ENCODE measurements around the gene KRTAP10-6.
"Not testable (repeated sequence)": the region's sequence is repeated elsewhere in the genome, so short reads cannot be mapped to it uniquely, and the experiment has no call there.

The KRTAP10-6 gene

GRCh38 chr21:44616591-44616926 is 24.3 kb upstream of the KRTAP10-6 start:
- DNase-seq, result no peak

- DNase-seq, result no peak
Observed at GRCh38 chr21:44615911-44616590, 23.7 kb upstream of the KRTAP10-6 start.

- no peak for DNase-seq
Observed at GRCh38 chr21:44615466-44615865, 23.2 kb upstream of the KRTAP10-6 start.

GRCh38 chr21:44614961-44615391 is 22.7 kb upstream of the KRTAP10-6 start:
- DNase-seq, result no peak

GRCh38 chr21:44614161-44614631 is 21.9 kb upstream of the KRTAP10-6 start:
- DNase-seq, result no peak

- DNase-seq, result no peak
Observed at GRCh38 chr21:44613386-44614155, 21.3 kb upstream of the KRTAP10-6 start.

GRCh38 chr21:44612669-44613229 is 20.4 kb upstream of the KRTAP10-6 start:
- no peak for DNase-seq

- DNase-seq, result no peak
Observed at GRCh38 chr21:44612029-44612486, 19.8 kb upstream of the KRTAP10-6 start, which contains the start of gene KRTAP10-8. KRTAP10-8 (plus strand) TSS chr21:44612079; CDS start chr21:44612101, 22 bp downstream.

- DNase-seq, result no peak
Observed at GRCh38 chr21:44611551-44611950, 19.2 kb upstream of the KRTAP10-6 start.

GRCh38 chr21:44610157-44610843 is 18.0 kb upstream of the KRTAP10-6 start:
- DNase-seq, result not testable (repeated sequence)

GRCh38 chr21:44609193-44609592 is 16.9 kb upstream of the KRTAP10-6 start:
- no peak for DNase-seq

GRCh38 chr21:44606495-44606894 is 14.2 kb upstream of the KRTAP10-6 start:
- DNase-seq, result no peak

- DNase-seq, result no peak
Observed at GRCh38 chr21:44603911-44604310, 11.6 kb upstream of the KRTAP10-6 start.

- DNase-seq, result no peak
Observed at GRCh38 chr21:44603109-44603875, 11.0 kb upstream of the KRTAP10-6 start.

- no peak for DNase-seq
Observed at GRCh38 chr21:44602463-44602850, 10.2 kb upstream of the KRTAP10-6 start.

GRCh38 chr21:44601596-44602462 is 9.5 kb upstream of the KRTAP10-6 start:
- no peak for DNase-seq

GRCh38 chr21:44601091-44601490 is 8.8 kb upstream of the KRTAP10-6 start:
- not testable (repeated sequence) for DNase-seq

GRCh38 chr21:44600118-44600978 is 8.0 kb upstream of the KRTAP10-6 start, which contains the start of gene KRTAP10-7:
KRTAP10-7 (plus strand) TSS chr21:44600597; CDS start chr21:44600622, 25 bp downstream.
- not testable (repeated sequence) for DNase-seq

- no peak for DNase-seq
Observed at GRCh38 chr21:44599264-44600029, 7.1 kb upstream of the KRTAP10-6 start.

Measured in amniotic stem cell (primary cell).